ENCODE data around the gene OOEP. TPM values are rescaled to one million over a fixed set of nuclear protein-coding genes. Genes with fewer than 3 reads are reported as not detected.
"Not testable (repeated sequence)": the region's sequence is repeated elsewhere in the genome, so short reads cannot be mapped to it uniquely, and the experiment has no call there.

OOEP gene
- total and polyA plus RNA-seq, 2 donors from 2014 or later: 0.35 TPM; not detected in 1

DNA sequence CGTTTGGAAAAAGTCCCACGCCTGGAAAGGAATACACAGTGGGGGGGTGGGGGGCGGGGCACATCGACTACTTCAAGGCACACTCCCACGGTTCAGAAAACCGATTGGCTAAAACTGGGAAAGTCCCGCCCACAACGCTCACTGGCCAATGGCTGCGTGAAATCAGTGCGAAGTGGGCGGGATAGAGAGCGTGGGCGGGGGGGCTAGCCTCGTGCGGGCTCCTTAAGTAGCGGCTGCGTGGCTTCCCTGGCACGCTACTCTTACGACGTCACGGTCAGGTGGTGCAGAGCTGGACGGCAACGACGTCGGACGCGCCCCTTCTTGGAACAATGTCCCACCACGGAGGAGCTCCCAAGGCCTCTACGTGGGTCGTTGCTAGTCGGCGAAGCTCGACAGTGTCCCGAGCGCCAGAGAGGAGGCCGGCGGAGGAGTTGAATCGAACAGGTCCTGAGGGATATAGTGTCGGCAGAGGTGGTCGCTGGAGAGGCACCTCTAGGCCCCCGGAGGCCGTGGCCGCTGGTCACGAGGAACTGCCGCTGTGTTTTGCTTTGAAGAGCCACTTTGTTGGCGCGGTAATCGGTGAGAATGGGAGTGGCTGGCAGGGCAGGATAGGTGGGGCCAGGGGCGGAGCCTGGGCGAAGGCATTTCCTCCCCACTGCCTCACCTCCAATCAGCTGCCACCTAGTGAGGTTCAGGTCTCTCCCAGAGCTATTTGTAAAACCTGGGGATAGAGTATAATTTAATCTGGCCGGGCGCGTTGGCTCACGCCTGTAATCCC lies 25.1 kb upstream of the OOEP start, which contains the start of gene DDX43:
TSS of gene DDX43 (plus strand) at position 252 of the 778 bp plus-strand sequence. CDS start at position 330, 78 bp downstream.
- Histone ChIP-seq H3K9ac (ENCODE audit: low read length in 3 of 3) (no peak within 1 kb of the TSS), H3K4me1 (ENCODE audit: control insufficient read depth in 2 of 3, insufficient read depth in 2 of 3, low read depth in 1 of 3, low read length in 3 of 3) (no peaks in the 10 kb centered on the region), H3K27ac (ENCODE audit: low read depth in 2 of 2, low read length in 2 of 2) (no peak within 1 kb of the TSS), H3K27me3 (ENCODE audit: control insufficient read depth, insufficient read depth, low read length) (no peaks in the 10 kb centered on the region), H3K36me3 (ENCODE audit: control insufficient read depth in 2 of 3, insufficient read depth in 3 of 3, low read length in 3 of 3) (no peaks in the 10 kb centered on the region), H3K9me3 (ENCODE audit: control insufficient read depth in 2 of 3, insufficient read depth in 1 of 3, low read length in 3 of 3) (no peaks in the 10 kb centered on the region), H3K4me3 (ENCODE audit: low read length in 3 of 3) (peak within 1 kb of the TSS in 1 of 3 donors; percentile 47)
- no peak for FAIRE-seq
- intact Hi-C loops (cut with DNase I): no loop called here
- DNase-seq: peak in 3 of 5 donors; percentile 7 to 86 (median 46)
- TF ChIP-seq, protein P1, sequence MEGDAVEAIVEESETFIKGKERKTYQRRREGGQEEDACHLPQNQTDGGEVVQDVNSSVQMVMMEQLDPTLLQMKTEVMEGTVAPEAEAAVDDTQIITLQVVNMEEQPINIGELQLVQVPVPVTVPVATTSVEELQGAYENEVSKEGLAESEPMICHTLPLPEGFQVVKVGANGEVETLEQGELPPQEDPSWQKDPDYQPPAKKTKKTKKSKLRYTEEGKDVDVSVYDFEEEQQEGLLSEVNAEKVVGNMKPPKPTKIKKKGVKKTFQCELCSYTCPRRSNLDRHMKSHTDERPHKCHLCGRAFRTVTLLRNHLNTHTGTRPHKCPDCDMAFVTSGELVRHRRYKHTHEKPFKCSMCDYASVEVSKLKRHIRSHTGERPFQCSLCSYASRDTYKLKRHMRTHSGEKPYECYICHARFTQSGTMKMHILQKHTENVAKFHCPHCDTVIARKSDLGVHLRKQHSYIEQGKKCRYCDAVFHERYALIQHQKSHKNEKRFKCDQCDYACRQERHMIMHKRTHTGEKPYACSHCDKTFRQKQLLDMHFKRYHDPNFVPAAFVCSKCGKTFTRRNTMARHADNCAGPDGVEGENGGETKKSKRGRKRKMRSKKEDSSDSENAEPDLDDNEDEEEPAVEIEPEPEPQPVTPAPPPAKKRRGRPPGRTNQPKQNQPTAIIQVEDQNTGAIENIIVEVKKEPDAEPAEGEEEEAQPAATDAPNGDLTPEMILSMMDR (IDR thresholded peaks at IDR 0.05; ENCODE audit: borderline replicate concordance, extremely low read depth, insufficient read depth): no peak

DNA sequence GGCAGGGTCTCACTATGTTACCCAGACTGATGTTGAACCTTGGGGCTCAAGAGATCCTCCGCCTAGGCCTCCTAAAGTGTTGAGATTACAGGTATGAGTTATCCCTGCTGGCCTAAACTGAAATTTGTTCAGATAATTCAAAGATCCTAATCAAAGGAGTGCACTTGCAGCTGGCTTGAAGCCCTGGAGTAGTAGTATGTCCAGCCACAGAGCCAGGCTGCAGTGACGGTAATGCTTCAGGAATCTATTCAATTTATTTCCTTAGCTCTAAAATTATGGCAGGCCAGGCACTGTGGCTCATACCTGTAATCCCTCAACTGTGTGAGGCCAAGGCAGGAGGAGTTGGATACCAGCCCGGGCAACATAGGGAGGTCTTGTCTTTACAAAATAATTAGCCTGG lies 23.6 kb upstream of the OOEP start:
- no peak overlapping the region for H3K9ac ChIP-seq (ENCODE audit: low read length in 3 of 3)
- intact Hi-C loops (cut with DNase I): no loop called here
- H3K4me1 ChIP-seq (ENCODE audit: control insufficient read depth in 2 of 3, insufficient read depth in 2 of 3, low read depth in 1 of 3, low read length in 3 of 3): no peaks in the 10 kb centered on the region
- TF ChIP-seq, protein P1 (IDR thresholded peaks at IDR 0.05; ENCODE audit: borderline replicate concordance, extremely low read depth, insufficient read depth): no peak
- no peak for DNase-seq
- FAIRE-seq: no peak
- H3K9me3 ChIP-seq (ENCODE audit: control insufficient read depth in 2 of 3, insufficient read depth in 1 of 3, low read length in 3 of 3): no peaks in the 10 kb centered on the region
- no peaks in the 10 kb centered on the region for H3K27me3 ChIP-seq (ENCODE audit: control insufficient read depth, insufficient read depth, low read length)
- no peak overlapping the region for H3K4me3 ChIP-seq (ENCODE audit: low read length in 3 of 3)
- H3K36me3 ChIP-seq (ENCODE audit: control insufficient read depth in 2 of 3, insufficient read depth in 3 of 3, low read length in 3 of 3): no peaks in the 10 kb centered on the region
- no peak overlapping the region for H3K27ac ChIP-seq (ENCODE audit: low read depth in 2 of 2, low read length in 2 of 2)

DNA sequence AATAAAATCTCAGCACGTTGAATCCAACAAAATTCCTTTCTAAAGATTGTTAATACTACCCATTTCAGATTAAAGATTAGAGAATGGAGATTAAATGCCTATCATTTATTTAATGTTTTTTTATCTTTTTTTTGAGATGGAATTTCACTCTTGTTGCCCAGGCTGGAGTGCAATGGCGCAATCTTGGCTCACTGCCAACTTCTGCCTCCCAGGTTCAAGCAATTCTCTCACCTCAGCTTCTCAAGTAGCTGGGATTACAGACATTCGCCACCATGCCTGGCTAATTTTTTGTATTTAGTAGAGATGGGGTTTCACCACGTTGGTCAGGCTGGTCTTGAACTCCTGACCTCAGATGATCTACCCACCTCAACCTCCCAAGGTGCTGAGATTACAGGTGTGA lies 22.5 kb upstream of the OOEP start:
- FAIRE-seq; H3K36me3 ChIP-seq (ENCODE audit: control insufficient read depth in 2 of 3, insufficient read depth in 3 of 3, low read length in 3 of 3); H3K4me1 ChIP-seq (ENCODE audit: control insufficient read depth in 2 of 3, insufficient read depth in 2 of 3, low read depth in 1 of 3, low read length in 3 of 3); H3K27me3 ChIP-seq (ENCODE audit: control insufficient read depth, insufficient read depth, low read length); intact Hi-C loops (cut with DNase I); H3K9ac ChIP-seq (ENCODE audit: low read length in 3 of 3); H3K27ac ChIP-seq (ENCODE audit: low read depth in 2 of 2, low read length in 2 of 2); H3K4me3 ChIP-seq (ENCODE audit: low read length in 3 of 3); DNase-seq; H3K9me3 ChIP-seq (ENCODE audit: control insufficient read depth in 2 of 3, insufficient read depth in 1 of 3, low read length in 3 of 3): not testable (repeated sequence)

DNA sequence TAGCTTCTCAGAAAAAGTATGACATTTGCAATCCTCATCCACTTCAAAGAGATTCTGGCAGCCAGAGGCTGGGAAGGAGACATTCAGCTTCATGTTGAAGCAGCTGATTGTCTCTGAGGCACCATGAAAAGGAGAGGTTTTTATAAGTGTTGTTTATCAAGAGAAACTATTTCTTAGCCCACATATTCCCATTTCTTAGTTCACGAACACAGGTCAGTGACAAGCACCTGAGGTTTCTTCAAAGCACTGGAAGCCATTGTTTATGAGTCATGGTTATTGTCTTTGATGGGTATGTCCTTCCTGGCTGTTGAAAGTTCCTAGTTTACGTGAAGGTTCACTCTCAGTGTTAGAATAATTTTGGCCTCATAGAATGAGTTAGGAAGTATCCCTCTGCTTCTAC lies 22.0 kb upstream of the OOEP start:
- TF ChIP-seq, protein P1 (IDR thresholded peaks at IDR 0.05; ENCODE audit: borderline replicate concordance, extremely low read depth, insufficient read depth): no peak
- intact Hi-C loops (cut with DNase I): no loop called here
- DNase-seq (no peak), FAIRE-seq (no peak)
- Histone ChIP-seq H3K9me3 (ENCODE audit: control insufficient read depth in 2 of 3, insufficient read depth in 1 of 3, low read length in 3 of 3) (no peaks in the 10 kb centered on the region), H3K9ac (ENCODE audit: low read length in 3 of 3) (no peak overlapping the region), H3K27me3 (ENCODE audit: control insufficient read depth, insufficient read depth, low read length) (no peaks in the 10 kb centered on the region), H3K4me3 (ENCODE audit: low read length in 3 of 3) (no peak overlapping the region), H3K27ac (ENCODE audit: low read depth in 2 of 2, low read length in 2 of 2) (no peak overlapping the region), H3K36me3 (ENCODE audit: control insufficient read depth in 2 of 3, insufficient read depth in 3 of 3, low read length in 3 of 3) (no peaks in the 10 kb centered on the region), H3K4me1 (ENCODE audit: control insufficient read depth in 2 of 3, insufficient read depth in 2 of 3, low read depth in 1 of 3, low read length in 3 of 3) (no peaks in the 10 kb centered on the region)

Measured in kidney (tissue), 14 donors.